Glutamatergic neuron (in vitro differentiated cells): ENCODE data around the gene MUC5AC. TPM values are rescaled to one million over a fixed set of nuclear protein-coding genes. Genes with fewer than 3 reads are reported as not detected.

Experiments used
- DNase-seq: peaks from one replicate; pipeline ENCODE4 v3.0.0; 2022
- H3K27ac Mint-ChIP-seq: one replicate; pipeline ENCODE4 v1.8.0; 2020; ENCODE audit warnings: mild to moderate bottlenecking, mixed read lengths, inconsistent platforms; ENCODE audit not compliant: unreplicated experiment
- H3K27me3 Mint-ChIP-seq: one replicate; pipeline ENCODE4 v1.8.0; 2020; ENCODE audit warnings: mild to moderate bottlenecking, moderate library complexity, mixed read lengths, inconsistent platforms; ENCODE audit not compliant: unreplicated experiment
- H3K36me3 Mint-ChIP-seq: one replicate; pipeline ENCODE4 v1.8.0; 2020; ENCODE audit warnings: mild to moderate bottlenecking, mixed read lengths, inconsistent platforms; ENCODE audit not compliant: unreplicated experiment
- H3K4me1 Mint-ChIP-seq: one replicate; pipeline ENCODE4 v1.8.0; 2020; ENCODE audit warnings: mild to moderate bottlenecking, low read depth, mixed read lengths, inconsistent platforms; ENCODE audit not compliant: unreplicated experiment
- H3K4me3 Mint-ChIP-seq: one replicate; pipeline ENCODE4 v1.8.0; 2020; ENCODE audit warnings: mild to moderate bottlenecking, mixed read lengths, inconsistent platforms; ENCODE audit not compliant: unreplicated experiment
- H3K9me3 Mint-ChIP-seq: one replicate; pipeline ENCODE4 v1.8.0; 2020; ENCODE audit warnings: mild to moderate bottlenecking, moderate library complexity, mixed read lengths, inconsistent platforms; ENCODE audit not compliant: unreplicated experiment
- CTCF ChIP-seq: fragments of 200-600 bp; sonication (generic); IDR thresholded peaks from one replicate; pipeline ENCODE4 v1.5.0; 2021; ENCODE audit not compliant: partially characterized antibody, unreplicated experiment
- total RNA-seq: library from RNA; stranded (reverse); fragmentation: NEBNext Ultra II Directional; extraction: Animal tissue kit (Norgen Biotek cat#: 25700); gene quantifications from one replicate; pipeline ENCODE4 v1.2.1, GENCODE V29; 2021; ENCODE audit not compliant: unreplicated experiment

Gene MUC5AC
- total RNA-seq, 1 donor from 2014 or later: not detected

- Mint-ChIP-seq H3K9me3 (peaks cover 17% of the 10 kb centered on the region), H3K36me3 (no peaks in the 10 kb centered on the region), H3K4me3 (no peak overlapping the region), H3K27me3 (peaks cover 11% of the 10 kb centered on the region), H3K4me1 (no peaks in the 10 kb centered on the region), H3K27ac (no peak overlapping the region)
- peak; percentile 12 for DNase-seq
- no peak for TF ChIP-seq CTCF
Measured at GRCh38 chr11:1150116-1150515, 7.6 kb upstream of the MUC5AC start.

- Mint-ChIP-seq H3K27ac (no peak overlapping the region), H3K27me3 (peaks cover 11% of the 10 kb centered on the region), H3K36me3 (no peaks in the 10 kb centered on the region), H3K4me1 (no peaks in the 10 kb centered on the region), H3K9me3 (peaks cover 17% of the 10 kb centered on the region), H3K4me3 (no peak overlapping the region)
- no peak for TF ChIP-seq CTCF
- no peak for DNase-seq
Measured at GRCh38 chr11:1150769-1151365, 6.9 kb upstream of the MUC5AC start.

GRCh38 chr11:1151366-1152315 is 6.1 kb upstream of the MUC5AC start:
- TF ChIP-seq CTCF: no peak
- Mint-ChIP-seq H3K36me3 (no peaks in the 10 kb centered on the region), H3K27me3 (peaks cover 11% of the 10 kb centered on the region), H3K9me3 (peaks cover 15% of the 10 kb centered on the region), H3K4me3 (no peak overlapping the region), H3K4me1 (no peaks in the 10 kb centered on the region), H3K27ac (no peak overlapping the region)
- DNase-seq: peak; percentile 14

- Mint-ChIP-seq H3K9me3 (peaks cover 7% of the 10 kb centered on the region), H3K4me3 (no peak overlapping the region), H3K27me3 (peaks cover 6% of the 10 kb centered on the region), H3K36me3 (no peaks in the 10 kb centered on the region), H3K27ac (no peak overlapping the region), H3K4me1 (no peaks in the 10 kb centered on the region)
- TF ChIP-seq CTCF: no peak
- DNase-seq: peak; percentile 14
Measured at GRCh38 chr11:1152316-1153104, 5.2 kb upstream of the MUC5AC start.
